Activated CD8-positive, alpha-beta T cell treated with anti-CD3 and anti-CD28 coated beads, Interleukin-2, amount 10 ng/mL, durations not matched to agents 7 days and 5 days (primary cell): Measurements from ENCODE around the gene SEMA5A. TPM values are rescaled to one million over a fixed set of nuclear protein-coding genes. Genes with fewer than 3 reads are reported as not detected.

Source experiments
- ATAC-seq: fragments of 150-1000 bp; cut with Tn5 transposase; one replicate; pipeline ENCODE4 v1.10.0; 2021; ENCODE audit warnings: moderate library complexity
- CTCF ChIA-PET: fragments of 350-600 bp; sonication (Branson Sonifier 250); formaldehyde crosslinking; loops from one replicate; lab custom pipeline; 2021; ENCODE audit warnings: antibody characterized with exemption; lab: Charles Lee
- POLR2A ChIA-PET: fragments of 350-600 bp; sonication (Branson Sonifier 250); formaldehyde crosslinking; loops from one replicate; lab custom pipeline; 2021; ENCODE audit warnings: antibody characterized with exemption; lab: Charles Lee
- DNase-seq: peaks from one replicate; pipeline ENCODE4 v3.0.0-alpha.2; 2020
- H3K27ac Mint-ChIP-seq: one replicate; pipeline ENCODE4 v1.8.0; 2021; ENCODE audit warnings: mild to moderate bottlenecking, mixed read lengths
- H3K27me3 Mint-ChIP-seq: one replicate; pipeline ENCODE4 v1.8.0; 2021; ENCODE audit warnings: low read depth, mixed read lengths
- H3K36me3 Mint-ChIP-seq: one replicate; pipeline ENCODE4 v1.8.0; 2021; ENCODE audit warnings: low read depth, mixed read lengths
- H3K4me1 Mint-ChIP-seq: one replicate; pipeline ENCODE4 v1.8.0; 2021; ENCODE audit warnings: low read depth, mixed read lengths
- H3K4me3 Mint-ChIP-seq: one replicate; pipeline ENCODE4 v1.8.0; 2021; ENCODE audit warnings: mild to moderate bottlenecking, mixed read lengths
- H3K9me3 Mint-ChIP-seq: one replicate; pipeline ENCODE4 v1.8.0; 2022; ENCODE audit warnings: mixed read lengths; ENCODE audit not compliant: insufficient read depth
- total RNA-seq, 2 experiments: library from RNA; stranded (reverse); gene quantifications; one replicate each; pipeline ENCODE4 v1.2.3, GENCODE V29; 2021

The SEMA5A gene
- total RNA-seq, 2 experiments from 2014 or later: not detected

DNA sequence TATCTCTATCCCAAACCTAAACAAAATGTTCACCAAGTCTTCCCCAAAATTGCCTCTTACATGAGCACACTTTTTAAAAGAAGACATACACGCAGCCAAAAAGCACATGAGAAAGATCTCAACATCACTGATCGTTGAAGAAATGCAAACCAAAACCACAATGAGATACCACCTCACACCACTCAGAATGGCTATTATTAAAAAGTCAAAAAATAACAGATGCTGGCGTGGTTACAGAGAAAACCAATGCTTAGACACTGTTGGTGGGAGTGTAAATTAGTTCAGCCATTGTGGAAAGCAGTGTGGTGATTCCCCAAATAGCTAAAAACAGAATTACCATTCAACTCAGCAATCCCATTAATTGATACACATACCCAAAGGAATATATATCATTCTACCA is 83.8 kb downstream of the SEMA5A start:
- DNase-seq (no peak), ATAC-seq (no peak)
- H3K27ac Mint-ChIP-seq: no peak overlapping the region
- no peak overlapping the region for H3K4me3 Mint-ChIP-seq
- ChIA-PET CTCF (no interaction called here), POLR2A (no interaction called here)
- H3K4me1 Mint-ChIP-seq: no peaks in the 10 kb centered on the region
- H3K36me3 Mint-ChIP-seq: no peaks in the 10 kb centered on the region
- no peaks in the 10 kb centered on the region for H3K27me3 Mint-ChIP-seq
- H3K9me3 Mint-ChIP-seq: no peaks in the 10 kb centered on the region

DNA sequence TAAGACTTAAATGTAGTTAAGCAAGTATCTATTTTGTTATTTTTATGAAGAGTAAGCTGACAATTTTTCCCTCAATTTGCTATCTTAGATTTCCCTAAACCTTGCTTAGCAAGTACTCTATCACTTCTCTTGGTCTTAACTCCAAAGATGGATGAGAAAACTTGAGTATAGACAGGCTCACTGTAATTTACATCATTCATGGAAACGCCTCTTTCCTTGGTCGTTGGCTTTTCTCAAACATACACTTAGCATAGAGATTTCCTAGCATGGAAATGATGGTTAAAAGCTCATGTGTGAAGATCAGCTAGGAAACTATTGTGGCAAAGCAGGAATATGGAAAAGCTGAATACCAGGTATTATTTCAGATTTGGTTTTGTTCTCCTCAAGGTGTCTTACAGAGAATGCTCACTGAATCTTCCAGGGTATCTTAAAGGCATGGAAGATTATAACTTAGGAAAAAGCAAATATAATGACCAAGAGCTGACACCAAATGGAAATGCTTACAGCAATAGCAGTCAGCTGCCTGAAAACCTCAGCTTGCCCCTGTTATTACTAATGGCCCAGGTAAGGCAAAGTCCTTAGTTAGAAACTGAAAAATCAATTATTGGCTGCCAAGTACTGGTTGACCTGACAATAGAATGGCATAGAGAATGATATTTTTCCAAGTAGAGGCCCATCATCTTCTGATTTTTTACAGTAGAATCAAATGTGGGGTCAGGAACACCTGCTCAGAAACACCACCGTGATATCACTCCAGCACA is 84.8 kb downstream of the SEMA5A start:
- CTCF ChIA-PET: no interaction called here

DNA sequence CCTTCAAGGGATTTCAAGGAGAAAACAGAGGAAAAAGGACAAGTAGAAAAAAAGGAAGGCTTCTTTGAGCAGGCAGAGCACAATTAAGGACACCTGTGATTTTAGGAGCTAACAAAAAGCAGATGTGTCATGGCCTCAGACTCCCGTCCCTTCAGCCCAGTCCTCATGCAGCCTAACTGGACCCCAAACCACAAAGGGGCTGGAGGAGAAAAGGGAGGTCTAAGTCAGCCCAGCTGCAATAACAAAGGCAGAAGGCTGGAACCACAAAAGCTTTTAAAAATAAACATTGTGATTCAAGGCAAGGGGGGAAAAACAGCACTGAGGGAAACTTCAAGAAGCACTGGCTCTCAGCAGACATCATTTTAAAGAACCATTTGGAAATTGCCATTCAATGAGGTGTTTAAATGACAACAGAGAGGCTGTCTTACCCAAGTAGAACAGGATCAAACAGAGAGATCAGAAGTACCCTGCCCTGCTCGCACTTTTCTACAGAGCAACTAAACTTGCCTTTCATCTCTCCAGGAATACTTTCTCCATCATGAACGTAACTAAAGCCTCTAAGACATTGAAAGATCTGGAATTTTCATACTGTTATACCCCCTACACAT is 89.3 kb downstream of the SEMA5A start:
- H3K27ac Mint-ChIP-seq: no peak overlapping the region
- H3K9me3 Mint-ChIP-seq: no peaks in the 10 kb centered on the region
- POLR2A ChIA-PET: no interaction called here
- ATAC-seq: no peak
- H3K27me3 Mint-ChIP-seq: no peaks in the 10 kb centered on the region
- H3K36me3 Mint-ChIP-seq: no peaks in the 10 kb centered on the region
- DNase-seq: no peak
- no peak overlapping the region for H3K4me3 Mint-ChIP-seq
- no peaks in the 10 kb centered on the region for H3K4me1 Mint-ChIP-seq
- CTCF ChIA-PET: no interaction called here

More for the DNA sequence above, 84.8 kb downstream of the SEMA5A start:
- H3K27ac Mint-ChIP-seq: no peak overlapping the region
- POLR2A ChIA-PET: no interaction called here
- H3K27me3 Mint-ChIP-seq: no peaks in the 10 kb centered on the region
- no peak for DNase-seq
- H3K4me3 Mint-ChIP-seq: no peak overlapping the region
- ATAC-seq: no peak
- no peaks in the 10 kb centered on the region for H3K36me3 Mint-ChIP-seq
- H3K9me3 Mint-ChIP-seq: no peaks in the 10 kb centered on the region
- H3K4me1 Mint-ChIP-seq: no peaks in the 10 kb centered on the region

DNA sequence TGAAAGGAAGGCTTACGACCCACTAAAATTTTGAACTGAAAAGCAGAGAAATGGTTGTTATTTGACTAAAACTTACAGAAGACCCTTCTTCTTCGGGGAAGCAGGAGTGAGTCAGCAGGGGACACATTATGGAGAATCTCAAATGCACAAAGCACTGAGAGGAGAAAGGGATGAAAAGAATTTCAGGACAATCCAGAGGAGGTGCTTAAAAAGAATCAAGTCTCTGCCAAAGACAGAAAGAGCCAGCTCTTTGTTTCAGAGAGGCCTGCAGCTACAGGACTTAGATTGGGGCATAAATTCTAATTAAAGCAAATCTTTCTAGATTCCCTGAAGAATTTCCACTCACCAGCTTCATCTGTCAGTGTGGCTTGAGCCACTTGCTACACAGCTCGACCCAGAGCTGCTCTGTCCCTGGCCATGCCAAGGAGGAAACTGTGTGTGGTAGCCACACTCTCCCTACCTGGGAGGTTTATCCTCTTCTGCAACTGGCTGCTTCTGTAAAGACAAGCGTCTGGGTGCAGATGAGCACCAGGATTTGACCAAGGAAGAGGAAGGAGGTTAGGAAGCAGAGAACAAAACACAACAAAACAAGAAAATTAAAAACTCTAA is 89.9 kb downstream of the SEMA5A start:
- no peaks in the 10 kb centered on the region for H3K36me3 Mint-ChIP-seq
- DNase-seq (no peak), ATAC-seq (no peak)
- H3K27me3 Mint-ChIP-seq: no peaks in the 10 kb centered on the region
- H3K9me3 Mint-ChIP-seq: no peaks in the 10 kb centered on the region
- CTCF ChIA-PET: no interaction called here
- H3K27ac Mint-ChIP-seq: no peak overlapping the region
- no peaks in the 10 kb centered on the region for H3K4me1 Mint-ChIP-seq
- POLR2A ChIA-PET: no interaction called here
- no peak overlapping the region for H3K4me3 Mint-ChIP-seq

DNA sequence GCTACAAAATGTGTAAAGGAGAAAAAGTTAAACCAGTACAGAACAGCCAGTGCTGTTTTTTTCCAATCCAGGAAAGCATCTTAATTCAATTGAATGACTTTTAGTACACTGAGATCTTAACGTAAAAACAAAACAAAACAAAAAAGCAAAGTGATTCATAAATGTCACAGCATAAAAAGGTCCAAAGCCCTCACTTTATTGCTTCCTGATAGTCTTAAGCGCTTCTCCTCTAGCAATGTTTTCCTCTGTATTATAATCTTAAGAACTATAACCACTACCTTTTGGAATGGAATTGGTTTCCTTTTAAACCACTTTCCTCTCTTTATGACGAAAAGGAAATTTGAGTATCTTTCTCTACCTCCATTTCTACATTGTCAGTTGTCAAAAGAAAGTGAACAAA is 91.4 kb downstream of the SEMA5A start:
- ATAC-seq: no peak
- no peak overlapping the region for H3K4me3 Mint-ChIP-seq
- H3K4me1 Mint-ChIP-seq: no peaks in the 10 kb centered on the region
- no peaks in the 10 kb centered on the region for H3K36me3 Mint-ChIP-seq
- no peak for DNase-seq
- H3K27ac Mint-ChIP-seq: no peak overlapping the region
- no peaks in the 10 kb centered on the region for H3K27me3 Mint-ChIP-seq
- ChIA-PET CTCF (no interaction called here), POLR2A (no interaction called here)
- no peaks in the 10 kb centered on the region for H3K9me3 Mint-ChIP-seq

DNA sequence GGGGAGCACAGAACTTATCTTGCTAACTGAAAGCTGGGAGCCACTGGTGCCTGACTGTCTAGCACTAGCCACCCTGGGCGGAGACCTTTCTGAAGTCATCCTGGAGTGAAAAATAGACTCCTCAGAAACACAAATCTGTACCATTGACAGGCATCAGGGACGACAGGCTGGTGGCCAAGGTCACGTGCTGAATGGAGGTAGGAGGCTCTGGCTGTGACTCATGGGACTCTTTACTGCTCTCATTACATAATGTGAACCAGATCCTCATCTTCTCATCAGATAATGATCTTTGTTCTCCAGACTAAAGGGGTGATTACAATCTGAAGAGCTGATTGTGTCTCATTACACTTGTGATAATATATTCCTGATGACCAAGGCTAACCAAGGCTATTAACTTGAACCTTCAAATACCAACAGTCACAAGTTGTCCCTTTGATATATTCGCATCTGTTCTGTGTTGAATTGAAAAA is 91.8 kb downstream of the SEMA5A start:
- ChIA-PET POLR2A (no interaction called here), CTCF (no interaction called here)
- Mint-ChIP-seq H3K36me3 (no peaks in the 10 kb centered on the region), H3K27me3 (no peaks in the 10 kb centered on the region), H3K9me3 (no peaks in the 10 kb centered on the region), H3K4me3 (no peak overlapping the region), H3K27ac (no peak overlapping the region), H3K4me1 (no peaks in the 10 kb centered on the region)
- DNase-seq (no peak), ATAC-seq (no peak)

DNA sequence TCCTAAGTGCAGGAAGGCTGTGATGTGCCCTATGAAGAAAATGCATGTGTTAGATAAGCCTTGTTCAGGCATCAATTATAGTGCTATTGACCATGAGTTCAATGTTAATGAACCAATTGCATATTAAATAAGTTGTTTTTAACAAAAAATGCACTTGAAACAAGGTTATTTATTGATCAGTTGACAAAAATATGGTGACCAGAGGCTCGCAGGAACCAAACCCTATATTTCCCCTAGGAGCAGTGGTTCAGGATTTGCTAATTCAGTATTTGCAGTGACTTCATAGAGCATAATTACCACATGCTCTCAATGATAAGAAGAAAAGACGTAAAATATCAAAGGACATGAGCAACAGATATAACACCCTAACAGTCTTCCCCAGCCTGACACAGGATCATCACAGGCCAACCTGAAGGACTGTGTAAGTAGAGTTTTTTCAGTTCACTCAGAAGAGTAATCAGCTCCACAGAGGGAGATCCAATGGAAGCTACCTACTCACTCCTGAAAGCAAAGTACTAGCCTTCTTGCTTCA is 92.3 kb downstream of the SEMA5A start:
- H3K4me3 Mint-ChIP-seq: no peak overlapping the region
- ChIA-PET CTCF (no interaction called here), POLR2A (no interaction called here)

DNA sequence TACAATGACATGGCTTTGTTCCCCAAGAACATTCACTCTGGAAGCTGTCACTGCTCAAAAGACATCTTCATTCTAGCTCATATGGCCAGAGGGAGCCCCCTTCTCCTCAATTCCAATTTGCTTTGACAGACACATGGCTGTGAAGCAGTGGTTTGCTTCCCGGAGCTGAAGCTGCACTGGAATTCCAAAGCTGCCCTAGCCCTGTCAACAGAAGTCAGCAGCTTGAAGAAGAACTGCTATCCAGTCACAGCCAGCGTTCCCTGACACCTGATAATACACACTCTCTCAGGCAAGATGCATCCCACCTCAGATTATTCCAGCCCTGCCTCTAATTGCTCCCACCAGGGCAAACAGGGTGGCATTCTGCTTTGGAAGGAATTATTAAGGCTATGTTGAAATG is 93.7 kb downstream of the SEMA5A start:
- DNase-seq: no peak
- Mint-ChIP-seq H3K4me3 (no peak overlapping the region), H3K4me1 (no peaks in the 10 kb centered on the region), H3K9me3 (no peaks in the 10 kb centered on the region), H3K27ac (no peak overlapping the region), H3K27me3 (no peaks in the 10 kb centered on the region), H3K36me3 (no peaks in the 10 kb centered on the region)
- ChIA-PET CTCF (no interaction called here), POLR2A (no interaction called here)
- no peak for ATAC-seq

More for the DNA sequence above, 92.3 kb downstream of the SEMA5A start:
- no peak overlapping the region for H3K27ac Mint-ChIP-seq
- DNase-seq (no peak), ATAC-seq (no peak)
- H3K9me3 Mint-ChIP-seq: no peaks in the 10 kb centered on the region
- no peaks in the 10 kb centered on the region for H3K4me1 Mint-ChIP-seq
- H3K27me3 Mint-ChIP-seq: no peaks in the 10 kb centered on the region
- no peaks in the 10 kb centered on the region for H3K36me3 Mint-ChIP-seq

DNA sequence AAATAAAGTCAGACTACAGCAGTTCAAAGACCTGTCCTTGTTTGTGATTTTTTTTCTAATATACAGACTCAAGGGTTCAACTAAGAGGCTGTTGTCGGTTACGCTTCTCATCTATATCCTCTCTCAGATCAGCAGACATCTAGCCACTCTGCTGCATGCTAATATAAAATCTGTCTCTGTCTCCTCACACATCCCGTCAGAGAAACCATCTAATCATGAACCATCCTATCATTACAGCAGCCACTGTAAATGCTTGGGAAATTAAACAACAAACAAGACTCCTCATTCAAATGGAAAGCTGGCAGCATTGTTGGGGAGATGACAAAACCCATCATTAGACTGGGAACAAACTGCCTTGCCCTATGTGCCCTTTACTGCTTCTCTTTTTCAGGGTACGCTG is 94.8 kb downstream of the SEMA5A start:
- Mint-ChIP-seq H3K27me3 (no peaks in the 10 kb centered on the region), H3K4me3 (no peak overlapping the region), H3K27ac (no peak overlapping the region), H3K36me3 (no peaks in the 10 kb centered on the region), H3K4me1 (no peaks in the 10 kb centered on the region), H3K9me3 (no peaks in the 10 kb centered on the region)
- DNase-seq (no peak), ATAC-seq (no peak)
- ChIA-PET CTCF (no interaction called here), POLR2A (no interaction called here)

DNA sequence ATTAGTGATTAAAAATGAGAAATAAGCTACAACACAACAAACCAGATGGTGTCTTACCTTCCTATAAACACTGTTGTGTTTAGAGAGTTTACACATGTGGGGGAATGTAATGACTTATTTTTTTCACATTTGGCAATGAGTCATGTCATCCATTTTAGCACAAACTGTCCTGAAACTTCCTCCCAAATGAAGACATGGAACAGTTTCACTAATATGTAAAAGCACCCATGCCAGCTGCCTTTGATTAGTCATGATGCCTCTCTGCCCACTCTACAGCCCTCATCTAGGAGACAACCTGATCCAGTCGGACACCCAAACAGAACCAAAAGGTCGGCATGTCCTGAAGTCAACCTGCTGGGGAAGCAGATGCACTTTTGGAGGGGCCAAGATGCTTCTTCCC is 98.2 kb downstream of the SEMA5A start:
- no peaks in the 10 kb centered on the region for H3K36me3 Mint-ChIP-seq
- peaks cover 8% of the 10 kb centered on the region for H3K9me3 Mint-ChIP-seq
- H3K4me1 Mint-ChIP-seq: no peaks in the 10 kb centered on the region
- no peaks in the 10 kb centered on the region for H3K27me3 Mint-ChIP-seq
- ChIA-PET CTCF (no interaction called here), POLR2A (no interaction called here)
- no peak overlapping the region for H3K4me3 Mint-ChIP-seq
- no peak for DNase-seq
- ATAC-seq: no peak
- no peak overlapping the region for H3K27ac Mint-ChIP-seq

DNA sequence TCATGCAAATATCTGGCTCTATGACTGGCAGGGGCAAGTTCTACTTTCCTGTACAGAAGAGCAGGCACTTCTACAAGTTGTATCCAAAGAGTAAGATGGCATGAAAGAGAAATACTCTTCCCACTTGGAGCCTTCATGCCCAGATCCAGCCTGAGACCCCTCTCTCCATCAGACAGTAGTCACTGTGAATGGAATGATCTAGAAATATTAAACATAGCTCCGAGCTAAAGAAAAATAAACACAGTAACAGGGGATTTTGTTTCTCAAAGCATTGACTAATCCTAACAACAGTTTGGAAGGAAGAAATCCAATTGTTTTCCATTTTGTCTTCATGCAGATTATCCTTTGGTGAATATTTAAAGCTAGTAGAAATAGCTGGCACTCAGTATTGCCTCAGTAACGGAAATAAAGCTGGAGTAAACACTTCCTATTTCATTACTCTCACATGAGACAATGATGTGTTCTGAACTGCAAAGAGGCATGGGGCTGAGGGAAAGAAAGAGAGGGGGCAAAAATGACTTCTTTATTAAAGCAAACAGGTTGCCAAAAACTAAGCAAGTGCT is 100.0 kb downstream of the SEMA5A start:
- H3K4me1 Mint-ChIP-seq: no peaks in the 10 kb centered on the region
- peaks cover 8% of the 10 kb centered on the region for H3K9me3 Mint-ChIP-seq
- ChIA-PET CTCF (no interaction called here), POLR2A (no interaction called here)
- no peaks in the 10 kb centered on the region for H3K36me3 Mint-ChIP-seq
- no peak for ATAC-seq
- DNase-seq: no peak
- H3K27me3 Mint-ChIP-seq: no peaks in the 10 kb centered on the region
- H3K27ac Mint-ChIP-seq: no peak overlapping the region
- no peak overlapping the region for H3K4me3 Mint-ChIP-seq

DNA sequence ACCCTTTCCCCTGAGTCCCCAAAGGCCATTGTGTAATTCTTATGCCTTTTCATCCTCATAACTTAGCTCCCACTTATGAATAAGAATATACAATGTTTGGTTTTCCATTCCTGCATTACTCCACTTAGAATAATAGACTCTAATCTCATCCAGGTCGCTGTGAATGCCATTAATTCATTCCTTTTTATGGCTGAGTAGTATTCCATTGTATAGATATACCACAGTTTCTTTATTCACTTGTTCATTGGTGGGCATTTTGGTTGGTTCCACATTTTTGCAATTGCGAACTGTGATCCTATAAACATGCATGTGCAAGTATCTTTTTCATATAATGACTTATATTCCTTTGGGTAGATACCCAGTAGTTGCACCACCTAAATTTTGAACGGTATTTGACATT is 101.5 kb downstream of the SEMA5A start:
- ChIA-PET CTCF (no interaction called here), POLR2A (no interaction called here)
- ATAC-seq (no peak), DNase-seq (no peak)
- Mint-ChIP-seq H3K27me3 (no peaks in the 10 kb centered on the region), H3K36me3 (no peaks in the 10 kb centered on the region), H3K9me3 (peaks cover 8% of the 10 kb centered on the region), H3K4me3 (no peak overlapping the region), H3K27ac (no peak overlapping the region), H3K4me1 (no peaks in the 10 kb centered on the region)
